ENCODE results near the gene SNTG2.

DNA sequence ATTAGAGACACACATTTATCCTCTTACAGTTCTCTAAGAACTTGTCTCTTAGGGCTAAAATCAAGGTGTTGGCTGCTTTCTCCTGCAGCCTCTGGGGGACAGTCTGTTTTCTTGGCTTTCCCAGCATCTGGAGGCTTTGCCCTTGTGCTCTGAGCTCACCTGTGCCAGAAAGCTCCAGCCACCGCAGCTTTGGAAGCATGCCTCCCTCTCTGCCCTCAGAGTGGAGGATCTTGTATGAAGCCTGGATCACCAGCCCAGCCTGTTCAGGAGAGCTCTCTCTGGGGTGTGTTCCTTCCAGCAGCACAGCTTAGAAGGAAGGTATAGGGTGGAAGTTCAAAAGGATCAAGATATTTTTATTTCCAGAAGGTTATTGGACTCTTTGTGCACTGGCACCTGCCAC, 409.5 kb downstream of the SNTG2 start:
- TF ChIP-seq, protein P1, sequence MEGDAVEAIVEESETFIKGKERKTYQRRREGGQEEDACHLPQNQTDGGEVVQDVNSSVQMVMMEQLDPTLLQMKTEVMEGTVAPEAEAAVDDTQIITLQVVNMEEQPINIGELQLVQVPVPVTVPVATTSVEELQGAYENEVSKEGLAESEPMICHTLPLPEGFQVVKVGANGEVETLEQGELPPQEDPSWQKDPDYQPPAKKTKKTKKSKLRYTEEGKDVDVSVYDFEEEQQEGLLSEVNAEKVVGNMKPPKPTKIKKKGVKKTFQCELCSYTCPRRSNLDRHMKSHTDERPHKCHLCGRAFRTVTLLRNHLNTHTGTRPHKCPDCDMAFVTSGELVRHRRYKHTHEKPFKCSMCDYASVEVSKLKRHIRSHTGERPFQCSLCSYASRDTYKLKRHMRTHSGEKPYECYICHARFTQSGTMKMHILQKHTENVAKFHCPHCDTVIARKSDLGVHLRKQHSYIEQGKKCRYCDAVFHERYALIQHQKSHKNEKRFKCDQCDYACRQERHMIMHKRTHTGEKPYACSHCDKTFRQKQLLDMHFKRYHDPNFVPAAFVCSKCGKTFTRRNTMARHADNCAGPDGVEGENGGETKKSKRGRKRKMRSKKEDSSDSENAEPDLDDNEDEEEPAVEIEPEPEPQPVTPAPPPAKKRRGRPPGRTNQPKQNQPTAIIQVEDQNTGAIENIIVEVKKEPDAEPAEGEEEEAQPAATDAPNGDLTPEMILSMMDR (IDR thresholded peaks at IDR 0.05; ENCODE audit: low read depth, low read length, missing input control), result no peak
- TF ChIP-seq, protein P2, sequence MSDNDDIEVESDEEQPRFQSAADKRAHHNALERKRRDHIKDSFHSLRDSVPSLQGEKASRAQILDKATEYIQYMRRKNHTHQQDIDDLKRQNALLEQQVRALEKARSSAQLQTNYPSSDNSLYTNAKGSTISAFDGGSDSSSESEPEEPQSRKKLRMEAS (IDR thresholded peaks at IDR 0.05), result no peak
- TF ChIP-seq SP1 (IDR thresholded peaks at IDR 0.05), result no peak
- TF ChIP-seq, protein P3, sequence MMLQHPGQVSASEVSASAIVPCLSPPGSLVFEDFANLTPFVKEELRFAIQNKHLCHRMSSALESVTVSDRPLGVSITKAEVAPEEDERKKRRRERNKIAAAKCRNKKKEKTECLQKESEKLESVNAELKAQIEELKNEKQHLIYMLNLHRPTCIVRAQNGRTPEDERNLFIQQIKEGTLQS (IDR thresholded peaks at IDR 0.05), result no peak
- TF ChIP-seq, protein P4, sequence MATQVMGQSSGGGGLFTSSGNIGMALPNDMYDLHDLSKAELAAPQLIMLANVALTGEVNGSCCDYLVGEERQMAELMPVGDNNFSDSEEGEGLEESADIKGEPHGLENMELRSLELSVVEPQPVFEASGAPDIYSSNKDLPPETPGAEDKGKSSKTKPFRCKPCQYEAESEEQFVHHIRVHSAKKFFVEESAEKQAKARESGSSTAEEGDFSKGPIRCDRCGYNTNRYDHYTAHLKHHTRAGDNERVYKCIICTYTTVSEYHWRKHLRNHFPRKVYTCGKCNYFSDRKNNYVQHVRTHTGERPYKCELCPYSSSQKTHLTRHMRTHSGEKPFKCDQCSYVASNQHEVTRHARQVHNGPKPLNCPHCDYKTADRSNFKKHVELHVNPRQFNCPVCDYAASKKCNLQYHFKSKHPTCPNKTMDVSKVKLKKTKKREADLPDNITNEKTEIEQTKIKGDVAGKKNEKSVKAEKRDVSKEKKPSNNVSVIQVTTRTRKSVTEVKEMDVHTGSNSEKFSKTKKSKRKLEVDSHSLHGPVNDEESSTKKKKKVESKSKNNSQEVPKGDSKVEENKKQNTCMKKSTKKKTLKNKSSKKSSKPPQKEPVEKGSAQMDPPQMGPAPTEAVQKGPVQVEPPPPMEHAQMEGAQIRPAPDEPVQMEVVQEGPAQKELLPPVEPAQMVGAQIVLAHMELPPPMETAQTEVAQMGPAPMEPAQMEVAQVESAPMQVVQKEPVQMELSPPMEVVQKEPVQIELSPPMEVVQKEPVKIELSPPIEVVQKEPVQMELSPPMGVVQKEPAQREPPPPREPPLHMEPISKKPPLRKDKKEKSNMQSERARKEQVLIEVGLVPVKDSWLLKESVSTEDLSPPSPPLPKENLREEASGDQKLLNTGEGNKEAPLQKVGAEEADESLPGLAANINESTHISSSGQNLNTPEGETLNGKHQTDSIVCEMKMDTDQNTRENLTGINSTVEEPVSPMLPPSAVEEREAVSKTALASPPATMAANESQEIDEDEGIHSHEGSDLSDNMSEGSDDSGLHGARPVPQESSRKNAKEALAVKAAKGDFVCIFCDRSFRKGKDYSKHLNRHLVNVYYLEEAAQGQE (IDR thresholded peaks at IDR 0.05), result no peak
- TF ChIP-seq EGR1 (IDR thresholded peaks at IDR 0.05; ENCODE audit: low read depth in 2 of 2), result no peak
- TF ChIP-seq TAF1 (conservative IDR thresholded peaks at IDR 0.05), result no peak
- no peak for TF ChIP-seq RXRA (IDR thresholded peaks at IDR 0.05)
- TF ChIP-seq, protein P5, sequence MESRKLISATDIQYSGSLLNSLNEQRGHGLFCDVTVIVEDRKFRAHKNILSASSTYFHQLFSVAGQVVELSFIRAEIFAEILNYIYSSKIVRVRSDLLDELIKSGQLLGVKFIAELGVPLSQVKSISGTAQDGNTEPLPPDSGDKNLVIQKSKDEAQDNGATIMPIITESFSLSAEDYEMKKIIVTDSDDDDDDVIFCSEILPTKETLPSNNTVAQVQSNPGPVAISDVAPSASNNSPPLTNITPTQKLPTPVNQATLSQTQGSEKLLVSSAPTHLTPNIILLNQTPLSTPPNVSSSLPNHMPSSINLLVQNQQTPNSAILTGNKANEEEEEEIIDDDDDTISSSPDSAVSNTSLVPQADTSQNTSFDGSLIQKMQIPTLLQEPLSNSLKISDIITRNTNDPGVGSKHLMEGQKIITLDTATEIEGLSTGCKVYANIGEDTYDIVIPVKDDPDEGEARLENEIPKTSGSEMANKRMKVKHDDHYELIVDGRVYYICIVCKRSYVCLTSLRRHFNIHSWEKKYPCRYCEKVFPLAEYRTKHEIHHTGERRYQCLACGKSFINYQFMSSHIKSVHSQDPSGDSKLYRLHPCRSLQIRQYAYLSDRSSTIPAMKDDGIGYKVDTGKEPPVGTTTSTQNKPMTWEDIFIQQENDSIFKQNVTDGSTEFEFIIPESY (IDR thresholded peaks at IDR 0.05), result no peak
- no peak for TF ChIP-seq GABPA (IDR thresholded peaks at IDR 0.05 in 1 of 2, conservative IDR thresholded peaks at IDR 0.05 in 1 of 2)
- no peak for TF ChIP-seq YY1 (IDR thresholded peaks at IDR 0.05)
- no peak for TF ChIP-seq RAD21 (IDR thresholded peaks at IDR 0.05)
